ENCODE data around the gene NOSTRIN.

NOSTRIN gene

GRCh38 chr2:168830958-168831357, 28.5 kb downstream of the NOSTRIN start:
- Histone ChIP-seq H3K4me3 (ENCODE audit: low read length) (no peak overlapping the region), H3K36me3 (ENCODE audit: insufficient read depth, low read length) (no peaks in the 10 kb centered on the region), H3K9ac (ENCODE audit: low read depth, low read length) (no peak overlapping the region), H3K27me3 (ENCODE audit: control insufficient read depth, insufficient read depth, low read length) (no peaks in the 10 kb centered on the region), H3K4me2 (ENCODE audit: low read length) (no peak overlapping the region), H3K9me3 (replicated peaks; ENCODE audit: low read length) (no peaks in the 10 kb centered on the region), H3K4me1 (ENCODE audit: control insufficient read depth, insufficient read depth, low read length) (no peaks in the 10 kb centered on the region)

GRCh38 chr2:168831662-168832061, 29.2 kb downstream of the NOSTRIN start:
- H3K27me3 ChIP-seq (ENCODE audit: control insufficient read depth, insufficient read depth, low read length), result no peaks in the 10 kb centered on the region
- no peaks in the 10 kb centered on the region for H3K36me3 ChIP-seq (ENCODE audit: insufficient read depth, low read length)
- no peak overlapping the region for H3K4me2 ChIP-seq (ENCODE audit: low read length)

GRCh38 chr2:168835969-168836368, 33.5 kb downstream of the NOSTRIN start:
- Histone ChIP-seq H3K4me1 (ENCODE audit: control insufficient read depth, insufficient read depth, low read length) (no peaks in the 10 kb centered on the region), H3K27me3 (ENCODE audit: control insufficient read depth, insufficient read depth, low read length) (no peaks in the 10 kb centered on the region), H3K4me3 (ENCODE audit: low read length) (no peak overlapping the region), H3K4me2 (ENCODE audit: low read length) (no peak overlapping the region), H3K9me3 (replicated peaks; ENCODE audit: low read length) (no peaks in the 10 kb centered on the region), H3K9ac (ENCODE audit: low read depth, low read length) (no peak overlapping the region), H3K36me3 (ENCODE audit: insufficient read depth, low read length) (no peaks in the 10 kb centered on the region)

More at GRCh38 chr2:168831662-168832061, 29.2 kb downstream of the NOSTRIN start:
- no peaks in the 10 kb centered on the region for H3K4me1 ChIP-seq (ENCODE audit: control insufficient read depth, insufficient read depth, low read length)
- H3K9ac ChIP-seq (ENCODE audit: low read depth, low read length), result no peak overlapping the region
- H3K4me3 ChIP-seq (ENCODE audit: low read length), result no peak overlapping the region
- H3K9me3 ChIP-seq (replicated peaks; ENCODE audit: low read length), result no peaks in the 10 kb centered on the region

GRCh38 chr2:168841445-168841844, 39.0 kb downstream of the NOSTRIN start:
- Histone ChIP-seq H3K9me3 (replicated peaks; ENCODE audit: low read length) (no peaks in the 10 kb centered on the region), H3K36me3 (ENCODE audit: insufficient read depth, low read length) (no peaks in the 10 kb centered on the region), H3K9ac (ENCODE audit: low read depth, low read length) (no peak overlapping the region), H3K27me3 (ENCODE audit: control insufficient read depth, insufficient read depth, low read length) (no peaks in the 10 kb centered on the region), H3K4me3 (ENCODE audit: low read length) (no peak overlapping the region), H3K4me2 (ENCODE audit: low read length) (no peak overlapping the region), H3K4me1 (ENCODE audit: control insufficient read depth, insufficient read depth, low read length) (no peaks in the 10 kb centered on the region)

GRCh38 chr2:168843253-168843652, 40.8 kb downstream of the NOSTRIN start:
- H3K4me2 ChIP-seq (ENCODE audit: low read length), result no peak overlapping the region
- no peaks in the 10 kb centered on the region for H3K4me1 ChIP-seq (ENCODE audit: control insufficient read depth, insufficient read depth, low read length)
- H3K9ac ChIP-seq (ENCODE audit: low read depth, low read length), result no peak overlapping the region
- H3K9me3 ChIP-seq (replicated peaks; ENCODE audit: low read length), result no peaks in the 10 kb centered on the region
- H3K36me3 ChIP-seq (ENCODE audit: insufficient read depth, low read length), result no peaks in the 10 kb centered on the region
- no peaks in the 10 kb centered on the region for H3K27me3 ChIP-seq (ENCODE audit: control insufficient read depth, insufficient read depth, low read length)
- no peak overlapping the region for H3K4me3 ChIP-seq (ENCODE audit: low read length)

GRCh38 chr2:168848225-168848624, 45.8 kb downstream of the NOSTRIN start:
- no peaks in the 10 kb centered on the region for H3K36me3 ChIP-seq (ENCODE audit: insufficient read depth, low read length)
- H3K9me3 ChIP-seq (replicated peaks; ENCODE audit: low read length), result no peaks in the 10 kb centered on the region
- no peak overlapping the region for H3K4me2 ChIP-seq (ENCODE audit: low read length)
- no peaks in the 10 kb centered on the region for H3K27me3 ChIP-seq (ENCODE audit: control insufficient read depth, insufficient read depth, low read length)
- no peak overlapping the region for H3K9ac ChIP-seq (ENCODE audit: low read depth, low read length)
- H3K4me3 ChIP-seq (ENCODE audit: low read length), result no peak overlapping the region
- H3K4me1 ChIP-seq (ENCODE audit: control insufficient read depth, insufficient read depth, low read length), result peaks cover 3% of the 10 kb centered on the region

GRCh38 chr2:168849610-168850009, 47.2 kb downstream of the NOSTRIN start:
- no peak overlapping the region for H3K9ac ChIP-seq (ENCODE audit: low read depth, low read length)
- no peaks in the 10 kb centered on the region for H3K36me3 ChIP-seq (ENCODE audit: insufficient read depth, low read length)
- H3K4me2 ChIP-seq (ENCODE audit: low read length), result no peak overlapping the region
- H3K4me1 ChIP-seq (ENCODE audit: control insufficient read depth, insufficient read depth, low read length), result peaks cover 3% of the 10 kb centered on the region
- no peak overlapping the region for H3K4me3 ChIP-seq (ENCODE audit: low read length)
- H3K9me3 ChIP-seq (replicated peaks; ENCODE audit: low read length), result no peaks in the 10 kb centered on the region
- H3K27me3 ChIP-seq (ENCODE audit: control insufficient read depth, insufficient read depth, low read length), result no peaks in the 10 kb centered on the region

- H3K36me3 ChIP-seq (ENCODE audit: insufficient read depth, low read length), result no peaks in the 10 kb centered on the region
- peaks cover 3% of the 10 kb centered on the region for H3K4me1 ChIP-seq (ENCODE audit: control insufficient read depth, insufficient read depth, low read length)
- no peak overlapping the region for H3K4me3 ChIP-seq (ENCODE audit: low read length)
- H3K9ac ChIP-seq (ENCODE audit: low read depth, low read length), result no peak overlapping the region
- H3K9me3 ChIP-seq (replicated peaks; ENCODE audit: low read length), result no peaks in the 10 kb centered on the region
- no peak overlapping the region for H3K4me2 ChIP-seq (ENCODE audit: low read length)
- H3K27me3 ChIP-seq (ENCODE audit: control insufficient read depth, insufficient read depth, low read length), result no peaks in the 10 kb centered on the region
These were observed 48.4 kb downstream of the NOSTRIN start for GRCh38 chr2:168850846-168851245.

GRCh38 chr2:168851674-168852320, 49.4 kb downstream of the NOSTRIN start:
- H3K4me2 ChIP-seq (ENCODE audit: low read length), result no peak overlapping the region
- H3K9me3 ChIP-seq (replicated peaks; ENCODE audit: low read length), result no peaks in the 10 kb centered on the region

GRCh38 chr2:168852481-168852880, 50.0 kb downstream of the NOSTRIN start:
- H3K27me3 ChIP-seq (ENCODE audit: control insufficient read depth, insufficient read depth, low read length), result no peaks in the 10 kb centered on the region
- no peak overlapping the region for H3K9ac ChIP-seq (ENCODE audit: low read depth, low read length)
- no peaks in the 10 kb centered on the region for H3K9me3 ChIP-seq (replicated peaks; ENCODE audit: low read length)
- H3K4me3 ChIP-seq (ENCODE audit: low read length), result no peak overlapping the region
- H3K4me2 ChIP-seq (ENCODE audit: low read length), result no peak overlapping the region
- no peaks in the 10 kb centered on the region for H3K36me3 ChIP-seq (ENCODE audit: insufficient read depth, low read length)
- peaks cover 3% of the 10 kb centered on the region for H3K4me1 ChIP-seq (ENCODE audit: control insufficient read depth, insufficient read depth, low read length)

More at GRCh38 chr2:168851674-168852320, 49.4 kb downstream of the NOSTRIN start:
- H3K9ac ChIP-seq (ENCODE audit: low read depth, low read length), result no peak overlapping the region
- H3K4me1 ChIP-seq (ENCODE audit: control insufficient read depth, insufficient read depth, low read length), result peaks cover 3% of the 10 kb centered on the region
- H3K36me3 ChIP-seq (ENCODE audit: insufficient read depth, low read length), result no peaks in the 10 kb centered on the region
- H3K4me3 ChIP-seq (ENCODE audit: low read length), result no peak overlapping the region
- H3K27me3 ChIP-seq (ENCODE audit: control insufficient read depth, insufficient read depth, low read length), result no peaks in the 10 kb centered on the region

- Histone ChIP-seq H3K4me3 (ENCODE audit: low read length) (no peak overlapping the region), H3K4me1 (ENCODE audit: control insufficient read depth, insufficient read depth, low read length) (peaks cover 3% of the 10 kb centered on the region), H3K4me2 (ENCODE audit: low read length) (no peak overlapping the region), H3K27me3 (ENCODE audit: control insufficient read depth, insufficient read depth, low read length) (no peaks in the 10 kb centered on the region), H3K9ac (ENCODE audit: low read depth, low read length) (no peak overlapping the region), H3K36me3 (ENCODE audit: insufficient read depth, low read length) (no peaks in the 10 kb centered on the region), H3K9me3 (replicated peaks; ENCODE audit: low read length) (no peaks in the 10 kb centered on the region)
These were observed 51.0 kb downstream of the NOSTRIN start for GRCh38 chr2:168853471-168853870.

- Histone ChIP-seq H3K9me3 (replicated peaks; ENCODE audit: low read length) (no peaks in the 10 kb centered on the region), H3K36me3 (ENCODE audit: insufficient read depth, low read length) (no peaks in the 10 kb centered on the region), H3K4me3 (ENCODE audit: low read length) (no peak overlapping the region), H3K9ac (ENCODE audit: low read depth, low read length) (no peak overlapping the region), H3K27me3 (ENCODE audit: control insufficient read depth, insufficient read depth, low read length) (no peaks in the 10 kb centered on the region), H3K4me2 (ENCODE audit: low read length) (no peak overlapping the region), H3K4me1 (ENCODE audit: control insufficient read depth, insufficient read depth, low read length) (peaks cover 3% of the 10 kb centered on the region)
These were observed 52.2 kb downstream of the NOSTRIN start for GRCh38 chr2:168854651-168855050.
